WERI-Rb-1 (cell line): ENCODE measurements around the gene KSR2.

Experiments
- DNase-seq: peaks from one replicate; pipeline ENCODE4 v3.0.0-alpha.2; 2020
- H3K27ac ChIP-seq: fragments of 250-450 bp; sonication (Bioruptor Pico); 2 replicates; pipeline ENCODE4 v1.5.1; 2020; ENCODE audit warnings: mild to moderate bottlenecking, moderate library complexity
- H3K27me3 ChIP-seq: fragments of 250-450 bp; sonication (Bioruptor Pico); 2 replicates; pipeline ENCODE4 v1.5.1; 2021; ENCODE audit warnings: mild to moderate bottlenecking, low read depth, moderate library complexity; ENCODE audit not compliant: insufficient read depth, severe bottlenecking
- H3K36me3 ChIP-seq: fragments of 250-450 bp; sonication (Bioruptor Pico); 2 replicates; pipeline ENCODE4 v1.5.1; 2020; ENCODE audit warnings: mild to moderate bottlenecking, moderate library complexity
- H3K4me3 ChIP-seq: 2 replicates; pipeline ENCODE4 v1.5.1; 2011; ENCODE audit warnings: low read depth, mild to moderate bottlenecking, control low read depth, low read length
- H3K9me3 ChIP-seq: fragments of 250-450 bp; sonication (Bioruptor Pico); 2 replicates; pipeline ENCODE4 v1.5.1; 2021; ENCODE audit warnings: mild to moderate bottlenecking, moderate library complexity; ENCODE audit not compliant: severe bottlenecking
- TF ChIP-seq, protein P1 (sequence below): IDR thresholded peaks from 2 replicates; pipeline ENCODE4 v1.5.1; 2011; ENCODE audit warnings: low read depth, mild to moderate bottlenecking, control low read depth, inconsistent platforms, low read length

Gene KSR2

DNA sequence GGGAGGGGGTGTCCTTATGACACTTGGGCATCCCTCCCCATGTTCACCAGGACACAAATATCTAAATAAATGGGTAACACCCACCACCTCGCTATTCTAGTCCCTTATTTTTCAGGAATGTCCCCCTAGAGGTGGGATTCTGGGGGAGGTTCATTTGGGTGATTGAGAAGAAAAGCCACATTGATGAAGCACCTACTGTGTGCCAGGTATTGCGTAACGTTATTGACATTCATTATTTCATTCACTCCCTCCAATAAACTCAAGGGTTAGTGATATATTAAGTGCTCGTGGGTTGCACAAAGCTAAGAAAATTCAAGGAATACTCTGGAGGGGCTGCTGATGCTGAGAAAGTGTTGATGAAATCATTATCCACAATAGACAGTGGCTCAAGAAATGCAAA lies 514.8 kb downstream of the KSR2 start:
- Histone ChIP-seq H3K27ac (no peak overlapping the region), H3K4me3 (no peak overlapping the region), H3K27me3 (no peaks in the 10 kb centered on the region), H3K36me3 (no peaks in the 10 kb centered on the region), H3K9me3 (peaks cover 3% of the 10 kb centered on the region)
- TF ChIP-seq, protein P1, sequence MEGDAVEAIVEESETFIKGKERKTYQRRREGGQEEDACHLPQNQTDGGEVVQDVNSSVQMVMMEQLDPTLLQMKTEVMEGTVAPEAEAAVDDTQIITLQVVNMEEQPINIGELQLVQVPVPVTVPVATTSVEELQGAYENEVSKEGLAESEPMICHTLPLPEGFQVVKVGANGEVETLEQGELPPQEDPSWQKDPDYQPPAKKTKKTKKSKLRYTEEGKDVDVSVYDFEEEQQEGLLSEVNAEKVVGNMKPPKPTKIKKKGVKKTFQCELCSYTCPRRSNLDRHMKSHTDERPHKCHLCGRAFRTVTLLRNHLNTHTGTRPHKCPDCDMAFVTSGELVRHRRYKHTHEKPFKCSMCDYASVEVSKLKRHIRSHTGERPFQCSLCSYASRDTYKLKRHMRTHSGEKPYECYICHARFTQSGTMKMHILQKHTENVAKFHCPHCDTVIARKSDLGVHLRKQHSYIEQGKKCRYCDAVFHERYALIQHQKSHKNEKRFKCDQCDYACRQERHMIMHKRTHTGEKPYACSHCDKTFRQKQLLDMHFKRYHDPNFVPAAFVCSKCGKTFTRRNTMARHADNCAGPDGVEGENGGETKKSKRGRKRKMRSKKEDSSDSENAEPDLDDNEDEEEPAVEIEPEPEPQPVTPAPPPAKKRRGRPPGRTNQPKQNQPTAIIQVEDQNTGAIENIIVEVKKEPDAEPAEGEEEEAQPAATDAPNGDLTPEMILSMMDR = no peak
- no peak for DNase-seq

DNA sequence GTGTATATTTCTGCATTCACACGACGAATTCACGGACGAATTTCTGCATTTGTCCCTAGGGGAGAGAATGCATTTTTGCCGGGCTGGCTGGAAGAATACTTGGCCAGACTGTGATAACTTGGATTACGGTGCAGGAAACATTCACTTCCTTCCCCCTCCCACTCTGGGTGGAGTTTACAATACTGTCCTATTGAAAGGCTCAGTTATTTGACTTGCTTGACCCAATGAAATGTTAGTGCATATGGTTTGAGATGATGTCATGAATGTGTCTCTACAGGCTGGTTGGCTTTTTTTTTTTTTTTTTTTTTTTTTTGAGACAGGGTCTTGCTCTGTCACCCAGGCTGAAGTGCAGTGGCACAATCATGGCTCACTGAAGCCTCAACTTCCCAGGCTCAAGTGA lies 516.7 kb downstream of the KSR2 start:
- Histone ChIP-seq H3K27me3 (no peaks in the 10 kb centered on the region), H3K27ac (no peak overlapping the region), H3K9me3 (peaks cover 3% of the 10 kb centered on the region), H3K36me3 (no peaks in the 10 kb centered on the region), H3K4me3 (no peak overlapping the region)
- DNase-seq = no peak
- TF ChIP-seq, protein P1 = no peak

DNA sequence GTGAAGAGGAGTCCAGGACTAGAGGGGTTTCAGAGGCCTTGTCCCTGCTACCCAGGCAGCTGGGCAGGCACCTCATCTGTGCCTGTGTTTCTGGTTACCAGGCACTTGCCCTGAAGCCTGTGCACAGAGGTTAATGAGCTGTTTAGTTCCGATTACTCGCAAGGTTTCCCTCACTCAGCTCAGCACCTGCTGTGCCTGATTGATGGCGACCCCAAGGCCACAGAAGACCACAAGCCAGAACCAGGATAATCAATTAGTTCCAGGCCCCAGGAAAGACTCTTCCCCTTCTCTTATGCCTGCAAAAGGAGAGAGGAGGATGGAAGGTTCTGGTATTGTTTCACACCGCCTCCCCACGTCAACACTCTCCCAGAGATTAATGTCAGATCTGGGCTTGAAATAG lies 518.6 kb downstream of the KSR2 start:
- Histone ChIP-seq H3K27ac (no peak overlapping the region), H3K27me3 (no peaks in the 10 kb centered on the region)

DNA sequence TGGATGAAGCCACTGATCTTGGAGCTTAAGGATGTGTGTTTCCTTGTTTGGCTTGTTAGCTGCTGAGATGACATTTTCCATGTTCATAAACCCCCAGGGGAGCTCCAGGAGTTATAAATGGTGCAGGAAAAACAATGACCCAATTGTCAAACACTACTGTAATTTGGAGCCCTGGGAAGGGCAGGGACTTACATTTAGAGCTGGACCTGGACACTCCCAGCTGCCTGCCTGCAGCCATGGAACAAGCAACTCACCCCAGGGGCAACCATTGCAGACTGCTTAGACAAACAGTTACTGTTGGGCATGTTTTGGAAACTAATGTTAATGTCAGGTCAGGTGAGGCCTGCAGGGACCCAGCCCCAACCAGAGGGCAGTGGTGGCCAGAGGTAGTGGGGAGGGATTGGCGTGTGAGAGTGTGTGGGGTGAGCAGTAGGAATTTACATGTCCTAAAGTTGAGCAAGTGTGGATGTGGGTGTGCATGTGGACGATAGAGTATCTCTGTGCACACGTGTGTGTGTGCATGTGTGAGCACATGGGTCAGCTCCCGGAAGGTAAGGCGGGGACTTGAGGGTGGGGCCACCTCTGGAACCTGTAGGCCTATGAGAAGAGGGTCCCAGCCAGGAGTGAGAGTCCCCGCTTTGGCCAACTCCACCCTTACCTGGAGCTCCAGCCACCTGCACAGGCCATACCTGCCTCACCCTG lies 521.0 kb downstream of the KSR2 start:
- Histone ChIP-seq H3K36me3 (no peaks in the 10 kb centered on the region), H3K4me3 (no peak overlapping the region), H3K9me3 (peaks cover 2% of the 10 kb centered on the region), H3K27me3 (no peaks in the 10 kb centered on the region), H3K27ac (no peak overlapping the region)
- TF ChIP-seq, protein P1 = no peak
- no peak for DNase-seq

More for the DNA sequence above, 518.6 kb downstream of the KSR2 start:
- TF ChIP-seq, protein P1 = no peak
- Histone ChIP-seq H3K9me3 (peaks cover 3% of the 10 kb centered on the region), H3K4me3 (no peak overlapping the region), H3K36me3 (no peaks in the 10 kb centered on the region)
- no peak for DNase-seq

DNA sequence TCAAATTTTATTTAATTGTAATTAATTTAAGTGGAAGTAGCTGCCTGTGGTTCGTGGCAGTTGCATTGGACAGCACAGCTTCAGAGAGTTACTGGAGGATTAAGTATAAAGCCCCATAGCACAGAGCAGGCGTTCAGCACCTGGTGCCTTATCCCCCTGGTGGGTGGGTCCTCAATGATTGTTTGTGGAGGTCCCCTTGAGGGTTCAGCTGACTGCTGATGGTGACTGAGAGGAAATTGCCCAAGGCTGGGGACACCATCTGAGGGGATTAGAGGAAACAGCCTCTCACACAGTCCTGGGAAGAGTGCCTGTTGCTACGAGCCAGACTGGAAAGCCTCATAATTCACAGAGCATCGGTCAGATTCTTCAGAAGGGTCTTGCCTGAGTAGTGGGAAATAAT lies 524.0 kb downstream of the KSR2 start:
- Histone ChIP-seq H3K9me3 (no peaks in the 10 kb centered on the region), H3K27ac (no peak overlapping the region)
- TF ChIP-seq, protein P1 = no peak

DNA sequence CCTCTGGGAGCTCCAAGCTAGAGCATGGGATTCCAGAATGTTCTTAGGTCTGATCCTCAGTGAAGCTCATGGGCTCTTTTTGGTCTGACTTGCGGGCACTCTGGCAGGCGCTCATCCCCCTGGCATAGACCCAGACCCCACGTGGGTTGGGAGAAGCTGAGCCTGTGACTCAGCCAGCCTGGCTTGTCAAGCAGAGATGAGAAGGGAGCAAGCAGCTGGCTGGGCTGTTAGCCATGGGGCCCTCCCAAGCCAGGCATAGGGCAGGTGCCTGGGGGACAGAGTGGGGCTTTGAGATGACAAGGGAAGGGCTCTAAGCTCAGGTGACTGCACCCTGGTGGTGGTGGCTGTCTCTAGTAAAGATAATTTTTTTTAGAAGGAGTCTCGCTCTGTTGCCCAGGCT lies 527.0 kb downstream of the KSR2 start:
- Histone ChIP-seq H3K36me3 (no peaks in the 10 kb centered on the region), H3K27me3 (no peaks in the 10 kb centered on the region), H3K4me3 (no peak overlapping the region), H3K27ac (no peak overlapping the region), H3K9me3 (no peaks in the 10 kb centered on the region)
- TF ChIP-seq, protein P1 = no peak; the same call in 1 of the 2 replicates
- peak; percentile 9 for DNase-seq

More for the DNA sequence above, 524.0 kb downstream of the KSR2 start:
- H3K27me3 ChIP-seq = no peaks in the 10 kb centered on the region
- no peak overlapping the region for H3K4me3 ChIP-seq
- peak; percentile 62 for DNase-seq
- H3K36me3 ChIP-seq = no peaks in the 10 kb centered on the region
